Suprapubic skin (tissue), 4 donors: ENCODE data around the gene FAR2. TPM values are rescaled to one million over a fixed set of nuclear protein-coding genes. Genes with fewer than 3 reads are reported as not detected.
"Not testable (repeated sequence)": the region's sequence is repeated elsewhere in the genome, so short reads cannot be mapped to it uniquely, and the experiment has no call there.

Source experiments
- DNase-seq, 2 donors: peaks; one replicate each; pipeline ENCODE4 v3.0.0-alpha.2; 2019; ENCODE audit warnings: low spot score in 2 of 2
- H3K27ac ChIP-seq: fragments of 200-600 bp; sonication (generic); one replicate; pipeline ENCODE4 v1.5.1; 2019
- H3K27me3 ChIP-seq: fragments of 200-600 bp; sonication (generic); one replicate; pipeline ENCODE4 v1.5.1; 2019
- H3K36me3 ChIP-seq: fragments of 200-600 bp; sonication (generic); one replicate; pipeline ENCODE4 v1.5.1; 2019
- H3K4me1 ChIP-seq: fragments of 200-600 bp; sonication (generic); one replicate; pipeline ENCODE4 v1.5.1; 2019
- H3K4me3 ChIP-seq: fragments of 200-600 bp; sonication (generic); one replicate; pipeline ENCODE4 v1.5.1; 2019; ENCODE audit warnings: mild to moderate bottlenecking
- H3K9me3 ChIP-seq: fragments of 200-600 bp; sonication (generic); one replicate; pipeline ENCODE4 v1.5.1; 2019
- EP300 ChIP-seq: sonication (generic); formaldehyde crosslinking; IDR thresholded peaks from one replicate; pipeline ENCODE4 v1.6.1; 2017; ENCODE audit warnings: antibody characterized with exemption
- POLR2A ChIP-seq, 2 donors: fragments of 450-650 bp; IDR thresholded peaks; one replicate each; pipeline ENCODE4 v1.6.1; 2017; ENCODE audit warnings: antibody characterized with exemption in 2 of 2, mild to moderate bottlenecking in 2 of 2, moderate library complexity in 2 of 2
- POLR2AphosphoS5 ChIP-seq, 3 donors: sonication (generic); formaldehyde crosslinking; IDR thresholded peaks; one replicate each; pipeline ENCODE4 v1.6.1; 2017; ENCODE audit warnings: antibody characterized with exemption in 3 of 3
- WGBS: methylation state at CpG from one replicate; pipeline ENCODE4 v1.1.5; 2018; 5-methylcytosine and 5-hydroxymethylcytosine counted together
- total RNA-seq, 4 donors: library from RNA; depleted of rRNA; stranded (reverse); fragments of >200 nt; gene quantifications; one replicate each; pipeline ENCODE4 v1.1.0, GENCODE V29; 2016
- TF ChIP-seq, protein P1 (sequence below), 2 donors: fragments of 200-600 bp in 1 of 2; fragments of 450-650 bp in 1 of 2; sonication (generic) in 1 of 2; IDR thresholded peaks; one replicate each; pipeline ENCODE4 v1.5.1; 2016 to 2019; ENCODE audit warnings: antibody characterized with exemption in 2 of 2, mild to moderate bottlenecking in 1 of 2, moderate library complexity in 1 of 2

FAR2 gene
- total RNA-seq, 4 donors from 2014 or later, result 20.0 to 41.8 (median 30.6) TPM

DNA sequence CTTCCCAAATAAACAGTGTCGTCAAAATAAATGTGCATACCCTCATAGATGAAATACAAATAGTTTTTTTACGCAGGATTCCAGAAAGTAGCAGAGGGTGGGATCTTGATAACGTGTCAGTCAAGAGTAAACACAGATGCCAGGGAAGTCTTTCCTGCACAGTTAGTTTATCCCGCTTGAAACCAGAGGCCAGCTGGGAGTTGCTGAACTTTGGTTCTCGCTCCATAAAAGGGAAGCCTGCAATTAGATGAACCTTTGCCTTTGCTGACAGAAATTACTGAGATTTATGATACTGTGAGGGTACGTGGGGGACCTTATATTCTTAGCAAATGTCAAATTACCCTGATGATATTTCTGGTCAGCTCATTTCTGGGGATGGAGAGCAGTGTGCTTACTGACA is 18.9 kb downstream of the FAR2 start:
- no peak for DNase-seq
- no peak overlapping the region for H3K27ac ChIP-seq
- H3K27me3 ChIP-seq, result no peaks in the 10 kb centered on the region
- TF ChIP-seq, protein P1, sequence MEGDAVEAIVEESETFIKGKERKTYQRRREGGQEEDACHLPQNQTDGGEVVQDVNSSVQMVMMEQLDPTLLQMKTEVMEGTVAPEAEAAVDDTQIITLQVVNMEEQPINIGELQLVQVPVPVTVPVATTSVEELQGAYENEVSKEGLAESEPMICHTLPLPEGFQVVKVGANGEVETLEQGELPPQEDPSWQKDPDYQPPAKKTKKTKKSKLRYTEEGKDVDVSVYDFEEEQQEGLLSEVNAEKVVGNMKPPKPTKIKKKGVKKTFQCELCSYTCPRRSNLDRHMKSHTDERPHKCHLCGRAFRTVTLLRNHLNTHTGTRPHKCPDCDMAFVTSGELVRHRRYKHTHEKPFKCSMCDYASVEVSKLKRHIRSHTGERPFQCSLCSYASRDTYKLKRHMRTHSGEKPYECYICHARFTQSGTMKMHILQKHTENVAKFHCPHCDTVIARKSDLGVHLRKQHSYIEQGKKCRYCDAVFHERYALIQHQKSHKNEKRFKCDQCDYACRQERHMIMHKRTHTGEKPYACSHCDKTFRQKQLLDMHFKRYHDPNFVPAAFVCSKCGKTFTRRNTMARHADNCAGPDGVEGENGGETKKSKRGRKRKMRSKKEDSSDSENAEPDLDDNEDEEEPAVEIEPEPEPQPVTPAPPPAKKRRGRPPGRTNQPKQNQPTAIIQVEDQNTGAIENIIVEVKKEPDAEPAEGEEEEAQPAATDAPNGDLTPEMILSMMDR (IDR thresholded peaks at IDR 0.05), result no peak
- TF ChIP-seq POLR2A (IDR thresholded peaks at IDR 0.05) (no peak), POLR2AphosphoS5 (IDR thresholded peaks at IDR 0.05) (no peak), EP300 (no peak)
- WGBS, result 87% methylated on average over 6 of the region's 6 CpGs
- no peak overlapping the region for H3K4me3 ChIP-seq
- H3K4me1 ChIP-seq, result peaks cover 13% of the 10 kb centered on the region
- peaks cover 5% of the 10 kb centered on the region for H3K36me3 ChIP-seq
- no peaks in the 10 kb centered on the region for H3K9me3 ChIP-seq

DNA sequence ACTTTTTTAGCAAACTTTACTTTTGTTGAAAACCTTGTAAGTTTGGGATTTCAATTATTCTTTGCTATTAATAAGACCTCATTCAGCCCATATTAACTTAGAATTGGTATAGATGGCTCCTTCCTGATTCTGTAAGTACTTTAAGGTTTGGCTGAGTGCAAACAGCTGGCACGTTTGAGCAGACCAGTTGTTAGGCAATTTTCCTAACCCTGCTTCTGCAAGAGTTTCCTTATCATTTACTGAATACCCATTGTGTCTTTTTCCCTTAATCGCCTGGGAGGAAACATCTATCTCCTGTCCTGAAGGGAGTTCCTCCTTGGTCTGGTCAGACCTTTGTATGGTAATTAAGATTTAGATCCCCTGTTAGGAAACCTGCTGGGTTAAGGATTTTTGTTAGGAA is 20.9 kb downstream of the FAR2 start:
- H3K36me3 ChIP-seq, H3K27me3 ChIP-seq, H3K27ac ChIP-seq, DNase-seq, H3K4me3 ChIP-seq, H3K4me1 ChIP-seq, H3K9me3 ChIP-seq: not testable (repeated sequence)
- 46% methylated on average over 2 of the region's 2 CpGs for WGBS

DNA sequence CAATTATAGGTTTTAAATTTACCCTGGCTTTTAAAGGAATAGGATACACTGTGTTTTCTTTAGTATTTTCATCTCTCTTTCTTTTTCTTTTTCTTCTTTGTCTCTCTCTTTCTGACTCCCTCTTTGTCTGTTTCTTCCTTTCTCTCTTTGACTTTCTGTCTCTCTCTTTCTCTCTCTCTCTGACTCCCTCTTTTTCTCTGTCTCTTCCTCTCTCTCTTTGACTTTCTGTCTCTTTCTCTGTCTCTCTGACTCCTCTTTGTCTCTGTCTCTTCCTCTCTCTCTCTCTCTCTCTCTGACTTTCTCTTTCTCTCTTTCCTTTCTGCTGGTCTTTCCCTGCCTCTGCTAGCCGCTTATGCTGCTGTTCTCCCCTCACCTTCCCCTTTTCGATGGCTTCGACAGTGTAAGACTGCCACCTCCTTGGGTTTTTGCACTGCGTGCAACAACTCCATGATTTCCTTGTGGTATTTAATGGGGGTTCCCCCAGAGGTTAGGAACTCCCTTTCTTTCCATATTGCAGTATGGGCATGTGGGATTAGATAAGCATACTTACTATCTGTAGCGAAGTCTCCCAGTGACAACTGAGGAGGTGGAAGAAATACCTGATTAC is 21.5 kb downstream of the FAR2 start:
- not testable (repeated sequence) for H3K4me1 ChIP-seq, H3K27me3 ChIP-seq, DNase-seq, H3K36me3 ChIP-seq, H3K9me3 ChIP-seq, H3K27ac ChIP-seq, H3K4me3 ChIP-seq
- WGBS, result 82% methylated on average over 5 of the region's 5 CpGs

DNA sequence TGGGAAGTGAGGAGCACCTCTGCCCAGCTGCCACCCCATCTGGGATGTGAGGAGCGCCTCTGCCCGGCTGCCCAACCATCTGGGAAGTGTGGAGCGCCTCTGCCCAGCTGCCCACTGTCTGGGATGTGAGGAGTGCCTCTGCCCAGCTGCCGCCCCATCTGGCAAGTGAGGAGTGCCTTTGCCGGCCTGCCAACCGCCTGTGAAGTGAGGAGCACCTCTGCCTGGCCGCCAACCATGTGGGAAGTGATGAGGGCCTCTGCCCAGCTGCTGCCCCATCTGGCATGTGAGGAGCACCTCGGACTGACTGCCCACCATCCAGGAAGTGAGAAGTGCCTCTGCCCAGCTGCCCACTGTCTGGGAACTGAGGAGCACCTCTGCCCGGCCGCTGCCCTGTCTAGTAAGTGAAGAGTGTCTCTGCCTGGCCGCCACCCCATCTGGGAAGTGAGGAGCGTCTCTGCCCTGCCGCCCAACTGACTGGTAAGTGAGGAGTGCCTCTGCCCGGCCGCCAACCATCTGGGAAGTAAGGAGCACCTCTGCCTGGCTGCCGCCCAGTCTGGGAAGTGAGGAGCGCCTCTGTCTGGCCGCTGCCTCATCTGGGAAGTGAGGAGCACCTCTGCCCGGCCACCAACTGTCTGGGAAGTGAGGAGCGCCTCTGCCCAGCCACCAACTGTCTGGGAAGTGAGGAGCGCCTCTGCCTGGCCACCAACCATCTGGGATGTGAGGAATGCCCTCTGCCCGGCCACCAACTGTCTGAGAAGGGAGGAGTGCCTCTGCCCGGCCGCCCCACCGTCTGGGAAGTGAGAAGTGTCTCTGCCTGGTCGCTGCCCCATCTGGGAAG is 22.6 kb downstream of the FAR2 start:
- Histone ChIP-seq H3K4me3 (no peak overlapping the region), H3K36me3 (peaks cover 5% of the 10 kb centered on the region), H3K27ac (no peak overlapping the region), H3K27me3 (no peaks in the 10 kb centered on the region), H3K9me3 (no peaks in the 10 kb centered on the region), H3K4me1 (no peaks in the 10 kb centered on the region)
- 96% methylated on average over 7 of the region's 26 CpGs for WGBS
- no peak for DNase-seq
- TF ChIP-seq POLR2AphosphoS5 (IDR thresholded peaks at IDR 0.05), result no peak
- no peak for TF ChIP-seq POLR2A (IDR thresholded peaks at IDR 0.05)
- no peak for TF ChIP-seq EP300
- TF ChIP-seq, protein P1 (IDR thresholded peaks at IDR 0.05), result no peak

DNA sequence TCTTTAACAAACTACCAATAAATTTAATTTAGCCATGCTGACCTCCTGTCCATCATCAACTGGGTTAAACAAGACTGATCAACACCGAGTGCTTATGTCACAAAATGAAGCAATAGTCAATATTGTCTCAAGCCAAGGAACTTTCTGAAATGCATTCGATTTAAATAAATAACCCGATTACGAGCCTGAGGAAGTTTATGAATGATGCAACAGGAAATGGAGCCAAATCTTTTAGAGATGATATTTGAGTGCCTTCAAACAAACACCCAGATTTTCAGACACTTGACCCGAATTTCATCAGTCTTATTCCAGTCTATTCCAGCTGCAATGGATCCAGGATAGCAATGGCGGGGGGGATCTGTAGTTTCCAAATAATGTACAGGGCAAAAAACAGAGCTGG is 27.9 kb downstream of the FAR2 start:
- Histone ChIP-seq H3K4me3 (no peak overlapping the region), H3K27ac (no peak overlapping the region), H3K27me3 (no peaks in the 10 kb centered on the region), H3K36me3 (no peaks in the 10 kb centered on the region), H3K9me3 (no peaks in the 10 kb centered on the region), H3K4me1 (no peaks in the 10 kb centered on the region)
- TF ChIP-seq, protein P1 (IDR thresholded peaks at IDR 0.05), result no peak
- no peak for TF ChIP-seq POLR2A (IDR thresholded peaks at IDR 0.05)
- no peak for TF ChIP-seq POLR2AphosphoS5 (IDR thresholded peaks at IDR 0.05)
- no peak for TF ChIP-seq EP300
- no peak for DNase-seq
- 63% methylated on average over 6 of the region's 6 CpGs for WGBS

DNA sequence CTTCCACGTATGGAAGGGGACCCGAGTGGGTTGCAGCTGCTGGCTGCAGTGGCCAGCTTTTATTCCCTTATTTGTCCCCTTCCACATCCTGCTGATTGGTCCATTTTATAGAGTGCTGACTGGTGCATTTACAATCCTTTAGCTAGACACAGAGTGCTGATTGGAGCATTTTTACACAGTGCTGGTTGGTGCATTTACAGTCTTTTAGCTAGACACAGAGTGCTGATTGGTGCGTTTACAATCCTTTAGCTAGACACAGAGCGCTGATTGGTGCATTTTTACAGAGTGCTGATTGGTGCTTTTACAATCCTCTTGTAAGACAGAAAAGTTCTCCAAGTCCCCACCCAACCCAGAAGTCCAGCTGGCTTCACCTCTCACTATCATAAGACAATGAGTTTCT is 33.2 kb downstream of the FAR2 start:
- H3K27me3 ChIP-seq, H3K4me1 ChIP-seq, H3K27ac ChIP-seq, H3K9me3 ChIP-seq, DNase-seq, H3K4me3 ChIP-seq, H3K36me3 ChIP-seq: not testable (repeated sequence)
- 96% methylated on average over 4 of the region's 4 CpGs for WGBS
